Urinary bladder (tissue), 4 donors: ENCODE data around the gene SLC25A39. TPM values are rescaled to one million over a fixed set of nuclear protein-coding genes. Genes with fewer than 3 reads are reported as not detected.

Source experiments
- DNase-seq: peaks from one replicate; pipeline ENCODE4 v3.0.0-alpha.2; 2015; ENCODE audit errors: extremely low spot score
- H3K27ac ChIP-seq: one replicate; pipeline ENCODE4 v1.5.1; 2013; ENCODE audit warnings: low read depth, mild to moderate bottlenecking, moderate library complexity
- H3K36me3 ChIP-seq: one replicate; pipeline ENCODE4 v1.6.1; 2013; ENCODE audit warnings: mild to moderate bottlenecking, moderate library complexity; ENCODE audit not compliant: insufficient read depth
- H3K4me1 ChIP-seq: one replicate; pipeline ENCODE4 v1.6.1; 2013; ENCODE audit warnings: mild to moderate bottlenecking, moderate library complexity; ENCODE audit not compliant: insufficient read depth
- H3K4me3 ChIP-seq: one replicate; pipeline ENCODE4 v1.5.1; 2013; ENCODE audit warnings: low read depth, low read length
- WGBS: extraction: QIAGEN DNeasy Blood & Tissue Kit; methylation state at CpG from one replicate; pipeline ENCODE4 v1.1.7; 2013; 5-methylcytosine and 5-hydroxymethylcytosine counted together
- polyA plus RNA-seq: library from polyadenylated mRNA; stranded (reverse); fragments of 200-250 nt; gene quantifications from one replicate; pipeline ENCODE4 v1.2.3, GENCODE V29; 2013
- small RNA-seq: library from RNA; depleted of rRNA; stranded (forward); fragments of <200 nt; gene quantifications from one replicate; pipeline ENCODE3, GENCODE V24; 2014
- total RNA-seq: library from RNA; depleted of rRNA; stranded (reverse); fragments of >200 nt; gene quantifications from one replicate; pipeline ENCODE4 v1.2.3, GENCODE V29; 2014
- donor health status: healthy with polysubstance abuse.
- donor health status: healthy.

Gene SLC25A39
- total and polyA plus RNA-seq, 2 donors: 27.9 to 74.9 TPM

DNA sequence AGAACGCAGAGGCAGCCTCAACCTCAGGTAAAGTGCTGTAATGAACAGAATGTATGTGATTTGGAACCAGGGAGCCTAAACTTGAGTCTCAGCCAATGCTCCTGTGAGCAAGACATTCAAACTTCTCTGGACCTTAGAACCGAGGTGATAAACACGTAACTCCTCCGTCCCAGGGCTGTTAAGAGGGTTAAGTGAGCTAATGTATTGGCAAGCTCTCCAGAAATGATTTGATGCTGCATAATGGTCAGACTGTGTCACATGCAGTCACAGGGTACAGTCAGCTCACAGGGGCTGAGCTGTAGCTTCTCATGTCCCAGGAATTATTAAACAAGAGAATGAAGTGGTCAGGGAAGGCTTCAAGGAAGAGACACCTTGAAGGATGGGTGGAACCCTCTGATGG lies 46.6 kb downstream of the SLC25A39 start:
- DNase-seq: no peak
- 75% methylated on average over 4 of the region's 4 CpGs for WGBS

GRCh38 chr17:44273607-44274006 lies 51.0 kb downstream of the SLC25A39 start:
- no peaks in the 10 kb centered on the region for H3K4me1 ChIP-seq
- DNase-seq: no peak
- no peak overlapping the region for H3K4me3 ChIP-seq
- H3K36me3 ChIP-seq: no peaks in the 10 kb centered on the region
- 81% methylated on average over 5 of the region's 5 CpGs for WGBS
- H3K27ac ChIP-seq: no peak overlapping the region

More for the DNA sequence above, 46.6 kb downstream of the SLC25A39 start:
- Histone ChIP-seq H3K27ac (no peak overlapping the region), H3K36me3 (no peaks in the 10 kb centered on the region), H3K4me1 (no peaks in the 10 kb centered on the region), H3K4me3 (no peak overlapping the region)

- H3K4me3 ChIP-seq: no peak overlapping the region
- 67% methylated on average over 6 of the region's 6 CpGs for WGBS
Observed at GRCh38 chr17:44272954-44273353, 51.7 kb downstream of the SLC25A39 start.

DNA sequence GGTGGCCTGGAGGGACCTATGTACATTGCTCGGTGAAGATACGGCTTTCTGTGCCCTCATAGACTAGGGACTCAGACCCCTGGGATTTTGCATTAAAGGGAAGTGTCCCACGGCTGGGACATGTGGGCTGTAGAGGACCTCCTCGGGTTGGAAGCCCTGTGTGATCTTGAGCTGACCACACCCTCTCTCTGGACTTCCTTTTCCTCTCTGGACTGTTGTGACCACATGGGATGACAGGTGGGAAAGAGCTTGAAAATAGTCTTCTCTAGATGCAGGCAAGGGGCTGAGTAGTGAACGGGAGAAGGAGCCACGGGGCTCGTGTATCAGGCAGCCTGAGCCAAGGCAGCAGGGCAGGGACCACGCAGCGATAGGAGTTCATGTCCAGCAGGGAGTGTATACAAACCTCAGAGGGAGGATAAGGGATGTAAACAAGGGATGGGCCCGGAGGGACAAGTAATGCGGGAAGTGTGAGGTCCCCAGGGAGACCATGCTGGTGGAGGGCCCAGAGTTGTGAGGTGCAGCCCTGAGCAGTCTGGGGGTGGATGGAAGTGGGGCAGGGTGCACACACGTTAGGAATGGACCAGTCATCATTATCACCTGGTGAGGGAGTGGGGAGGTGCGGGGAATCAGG lies 52.2 kb downstream of the SLC25A39 start:
- Histone ChIP-seq H3K36me3 (no peaks in the 10 kb centered on the region), H3K4me1 (no peaks in the 10 kb centered on the region), H3K27ac (no peak overlapping the region), H3K4me3 (no peak overlapping the region)
- no peak for DNase-seq
- 38% methylated on average over 13 of the region's 13 CpGs for WGBS

More at GRCh38 chr17:44272954-44273353, 51.7 kb downstream of the SLC25A39 start:
- Histone ChIP-seq H3K27ac (no peak overlapping the region), H3K4me1 (no peaks in the 10 kb centered on the region), H3K36me3 (no peaks in the 10 kb centered on the region)
- no peak for DNase-seq

Small RNA genes lying within 50 kb of the gene (small RNA-seq; reads per million reads assigned to genes)
- gene RF00012: not detected
- gene RN7SL507P: not detected
- not detected for gene RNU6-453P

Other genes with a start within 250 kb of the SLC25A39 start
- 26.9 TPM for gene HDAC5, start 201.2 kb downstream of the SLC25A39 start, total RNA-seq
- gene HDAC5, start 201.2 kb downstream of the SLC25A39 start, polyA plus RNA-seq: 43.3 TPM
- 1.5 TPM for gene HROB, start 182.9 kb downstream of the SLC25A39 start, total RNA-seq
- 0.87 TPM for gene HROB, start 182.9 kb downstream of the SLC25A39 start, polyA plus RNA-seq
- 0.69 TPM for gene ASB16, start 154.1 kb downstream of the SLC25A39 start, total RNA-seq
- 1.2 TPM for gene ASB16, start 154.1 kb downstream of the SLC25A39 start, polyA plus RNA-seq
- 20.2 TPM for gene TMUB2, start 137.9 kb downstream of the SLC25A39 start, total RNA-seq
- gene TMUB2, start 137.9 kb downstream of the SLC25A39 start, polyA plus RNA-seq: 48.7 TPM
- 20.0 TPM for gene ATXN7L3, start 124.9 kb downstream of the SLC25A39 start, total RNA-seq
- 47.4 TPM for gene ATXN7L3, start 124.9 kb downstream of the SLC25A39 start, polyA plus RNA-seq
- 54.4 TPM for gene UBTF, start 105.1 kb downstream of the SLC25A39 start, total RNA-seq
- gene UBTF, start 105.1 kb downstream of the SLC25A39 start, polyA plus RNA-seq: 76.9 TPM
- 6.7 TPM for gene SLC4A1, start 56.7 kb downstream of the SLC25A39 start, total RNA-seq
- not detected for gene SLC4A1, start 56.7 kb downstream of the SLC25A39 start, polyA plus RNA-seq
- gene RUNDC3A, start 16.2 kb downstream of the SLC25A39 start, total RNA-seq: 2.0 TPM
- 1.8 TPM for gene RUNDC3A, start 16.2 kb downstream of the SLC25A39 start, polyA plus RNA-seq
- 155 TPM for gene GRN, start 20.5 kb upstream of the SLC25A39 start, total RNA-seq
- gene GRN, start 20.5 kb upstream of the SLC25A39 start, polyA plus RNA-seq: 241 TPM
- 5.7 TPM for gene FAM171A2, start 39.0 kb upstream of the SLC25A39 start, total RNA-seq
- gene FAM171A2, start 39.0 kb upstream of the SLC25A39 start, polyA plus RNA-seq: 0.84 TPM
- gene ITGA2B, start 64.8 kb upstream of the SLC25A39 start, total RNA-seq: 2.3 TPM
- 0.56 TPM for gene ITGA2B, start 64.8 kb upstream of the SLC25A39 start, polyA plus RNA-seq
- gene GPATCH8, start 178.6 kb upstream of the SLC25A39 start, total RNA-seq: 63.4 TPM
- gene GPATCH8, start 178.6 kb upstream of the SLC25A39 start, polyA plus RNA-seq: 19.3 TPM
- gene FZD2, start 232.7 kb upstream of the SLC25A39 start, total RNA-seq: 9.8 TPM
- gene FZD2, start 232.7 kb upstream of the SLC25A39 start, polyA plus RNA-seq: 14.7 TPM